ENCODE results near the gene IL17C.
A peak's percentile ranks its signal among the peaks of the same experiment; 100 is the strongest.

Gene IL17C

GRCh38 chr16:88649195-88649923 lies 11.0 kb downstream of the IL17C start:
- Histone ChIP-seq H3K36me3 (ENCODE audit: control insufficient read depth, insufficient read depth, low read length) (peaks cover 18% of the 10 kb centered on the region), H3K4me3 (ENCODE audit: low read depth, low read length) (peak overlapping the region; percentile 75; the same call in 1 of the 2 replicates), H3K9ac (ENCODE audit: low read depth, low read length) (no peak overlapping the region), H3K4me1 (ENCODE audit: control insufficient read depth, insufficient read depth, low read length) (peaks cover 6% of the 10 kb centered on the region), H3K9me3 (ENCODE audit: control insufficient read depth, insufficient read depth, low read length) (no peaks in the 10 kb centered on the region), H3K27me3 (ENCODE audit: control insufficient read depth, insufficient read depth, low read length) (no peaks in the 10 kb centered on the region), H3K27ac (ENCODE audit: low read depth, low read length) (no peak overlapping the region)

- Histone ChIP-seq H3K9me3 (ENCODE audit: control insufficient read depth, insufficient read depth, low read length) (no peaks in the 10 kb centered on the region), H3K27ac (ENCODE audit: low read depth, low read length) (peak overlapping the region; percentile 69), H3K27me3 (ENCODE audit: control insufficient read depth, insufficient read depth, low read length) (no peaks in the 10 kb centered on the region), H3K36me3 (ENCODE audit: control insufficient read depth, insufficient read depth, low read length) (peaks cover 26% of the 10 kb centered on the region), H3K4me3 (ENCODE audit: low read depth, low read length) (peak overlapping the region; percentile 75), H3K4me1 (ENCODE audit: control insufficient read depth, insufficient read depth, low read length) (peaks cover 6% of the 10 kb centered on the region), H3K9ac (ENCODE audit: low read depth, low read length) (peak overlapping the region; percentile 51; the same call in 1 of the 2 replicates)
These were observed 11.8 kb downstream of the IL17C start for GRCh38 chr16:88649924-88650748.

- peak within 1 kb of the TSS; percentile 75 for H3K4me3 ChIP-seq (ENCODE audit: low read depth, low read length)
- peaks cover 33% of the 10 kb centered on the region for H3K36me3 ChIP-seq (ENCODE audit: control insufficient read depth, insufficient read depth, low read length)
- H3K9ac ChIP-seq (ENCODE audit: low read depth, low read length) = peak within 1 kb of the TSS; percentile 51; the same call in 1 of the 2 replicates
- H3K27ac ChIP-seq (ENCODE audit: low read depth, low read length) = peak within 1 kb of the TSS; percentile 69
- peaks cover 6% of the 10 kb centered on the region for H3K4me1 ChIP-seq (ENCODE audit: control insufficient read depth, insufficient read depth, low read length)
- no peaks in the 10 kb centered on the region for H3K9me3 ChIP-seq (ENCODE audit: control insufficient read depth, insufficient read depth, low read length)
- no peaks in the 10 kb centered on the region for H3K27me3 ChIP-seq (ENCODE audit: control insufficient read depth, insufficient read depth, low read length)
These were observed 12.4 kb downstream of the IL17C start, which contains the start of gene CYBA for GRCh38 chr16:88650749-88651275. TSS of gene CYBA (minus strand) at chr16:88651053. CDS start at chr16:88651013, 40 bp downstream.

GRCh38 chr16:88651276-88651988 lies 13.1 kb downstream of the IL17C start:
- Histone ChIP-seq H3K36me3 (ENCODE audit: control insufficient read depth, insufficient read depth, low read length) (peaks cover 39% of the 10 kb centered on the region), H3K27ac (ENCODE audit: low read depth, low read length) (peak overlapping the region; percentile 69), H3K9me3 (ENCODE audit: control insufficient read depth, insufficient read depth, low read length) (no peaks in the 10 kb centered on the region), H3K4me3 (ENCODE audit: low read depth, low read length) (peak overlapping the region; percentile 75), H3K27me3 (ENCODE audit: control insufficient read depth, insufficient read depth, low read length) (no peaks in the 10 kb centered on the region), H3K4me1 (ENCODE audit: control insufficient read depth, insufficient read depth, low read length) (peaks cover 6% of the 10 kb centered on the region), H3K9ac (ENCODE audit: low read depth, low read length) (no peak overlapping the region)

GRCh38 chr16:88651989-88652761 lies 13.8 kb downstream of the IL17C start:
- H3K9me3 ChIP-seq (ENCODE audit: control insufficient read depth, insufficient read depth, low read length) = no peaks in the 10 kb centered on the region
- peaks cover 46% of the 10 kb centered on the region for H3K36me3 ChIP-seq (ENCODE audit: control insufficient read depth, insufficient read depth, low read length)
- H3K27ac ChIP-seq (ENCODE audit: low read depth, low read length) = no peak overlapping the region
- no peak overlapping the region for H3K9ac ChIP-seq (ENCODE audit: low read depth, low read length)
- H3K4me3 ChIP-seq (ENCODE audit: low read depth, low read length) = no peak overlapping the region
- no peaks in the 10 kb centered on the region for H3K27me3 ChIP-seq (ENCODE audit: control insufficient read depth, insufficient read depth, low read length)
- peaks cover 6% of the 10 kb centered on the region for H3K4me1 ChIP-seq (ENCODE audit: control insufficient read depth, insufficient read depth, low read length)

GRCh38 chr16:88652762-88653063 lies 14.3 kb downstream of the IL17C start:
- H3K27ac ChIP-seq (ENCODE audit: low read depth, low read length) = no peak overlapping the region
- peaks cover 51% of the 10 kb centered on the region for H3K36me3 ChIP-seq (ENCODE audit: control insufficient read depth, insufficient read depth, low read length)
- H3K9me3 ChIP-seq (ENCODE audit: control insufficient read depth, insufficient read depth, low read length) = no peaks in the 10 kb centered on the region
- H3K4me3 ChIP-seq (ENCODE audit: low read depth, low read length) = no peak overlapping the region
- no peaks in the 10 kb centered on the region for H3K27me3 ChIP-seq (ENCODE audit: control insufficient read depth, insufficient read depth, low read length)
- no peak overlapping the region for H3K9ac ChIP-seq (ENCODE audit: low read depth, low read length)
- H3K4me1 ChIP-seq (ENCODE audit: control insufficient read depth, insufficient read depth, low read length) = peaks cover 6% of the 10 kb centered on the region

- Histone ChIP-seq H3K9me3 (ENCODE audit: control insufficient read depth, insufficient read depth, low read length) (no peaks in the 10 kb centered on the region), H3K36me3 (ENCODE audit: control insufficient read depth, insufficient read depth, low read length) (peaks cover 54% of the 10 kb centered on the region), H3K4me1 (ENCODE audit: control insufficient read depth, insufficient read depth, low read length) (peaks cover 6% of the 10 kb centered on the region), H3K4me3 (ENCODE audit: low read depth, low read length) (no peak overlapping the region), H3K27me3 (ENCODE audit: control insufficient read depth, insufficient read depth, low read length) (no peaks in the 10 kb centered on the region), H3K27ac (ENCODE audit: low read depth, low read length) (no peak overlapping the region), H3K9ac (ENCODE audit: low read depth, low read length) (no peak overlapping the region)
These were observed 14.7 kb downstream of the IL17C start for GRCh38 chr16:88653101-88653500.

- H3K4me3 ChIP-seq (ENCODE audit: low read depth, low read length) = no peak overlapping the region
- H3K27me3 ChIP-seq (ENCODE audit: control insufficient read depth, insufficient read depth, low read length) = no peaks in the 10 kb centered on the region
- no peak overlapping the region for H3K27ac ChIP-seq (ENCODE audit: low read depth, low read length)
- H3K9ac ChIP-seq (ENCODE audit: low read depth, low read length) = no peak overlapping the region
- peaks cover 58% of the 10 kb centered on the region for H3K36me3 ChIP-seq (ENCODE audit: control insufficient read depth, insufficient read depth, low read length)
- H3K9me3 ChIP-seq (ENCODE audit: control insufficient read depth, insufficient read depth, low read length) = no peaks in the 10 kb centered on the region
- peaks cover 6% of the 10 kb centered on the region for H3K4me1 ChIP-seq (ENCODE audit: control insufficient read depth, insufficient read depth, low read length)
These were observed 15.4 kb downstream of the IL17C start for GRCh38 chr16:88653596-88654362.

- Histone ChIP-seq H3K27ac (ENCODE audit: low read depth, low read length) (no peak overlapping the region), H3K36me3 (ENCODE audit: control insufficient read depth, insufficient read depth, low read length) (peaks cover 58% of the 10 kb centered on the region), H3K4me3 (ENCODE audit: low read depth, low read length) (no peak overlapping the region), H3K9me3 (ENCODE audit: control insufficient read depth, insufficient read depth, low read length) (no peaks in the 10 kb centered on the region), H3K9ac (ENCODE audit: low read depth, low read length) (no peak overlapping the region), H3K4me1 (ENCODE audit: control insufficient read depth, insufficient read depth, low read length) (peaks cover 6% of the 10 kb centered on the region), H3K27me3 (ENCODE audit: control insufficient read depth, insufficient read depth, low read length) (no peaks in the 10 kb centered on the region)
These were observed 16.1 kb downstream of the IL17C start for GRCh38 chr16:88654363-88655052.

Data from HUES48 (cell line).